Lung (tissue), 12 donors: ENCODE data around the gene PKP1. TPM values are rescaled to one million over a fixed set of nuclear protein-coding genes. Genes with fewer than 3 reads are reported as not detected.

Experiments used
- ATAC-seq: fragments of 200-7000 bp; cut with Tn5 transposase; one replicate; pipeline ENCODE4 v1.9.1; 2020; ENCODE audit warnings: moderate number of reproducible peaks; ENCODE audit not compliant: insufficient read depth, low FRiP score
- DNase-seq, 3 donors: peaks; one replicate each; pipeline ENCODE4 v3.0.0-alpha.2; 2013 to 2017
- H3K27ac ChIP-seq, 2 donors: one replicate each; pipeline ENCODE4 v1.5.1; 2013; ENCODE audit warnings: mild to moderate bottlenecking in 2 of 2, moderate library complexity in 2 of 2, control low read depth in 1 of 2, inconsistent platforms in 1 of 2, low read depth in 1 of 2, low read length in 1 of 2
- H3K27me3 ChIP-seq, 3 donors: one replicate each; pipeline ENCODE4 v1.5.1; 2013; ENCODE audit warnings: low read length in 2 of 3; ENCODE audit not compliant: control insufficient read depth in 3 of 3, insufficient read depth in 3 of 3
- H3K36me3 ChIP-seq, 4 donors: one replicate each; pipeline ENCODE4 v1.5.1; 2013; ENCODE audit warnings: low read length in 4 of 4, mild to moderate bottlenecking in 1 of 4, moderate library complexity in 1 of 4; ENCODE audit not compliant: control insufficient read depth in 4 of 4, insufficient read depth in 4 of 4
- H3K4me1 ChIP-seq, 5 donors: one replicate each; pipeline ENCODE4 v1.5.1; 2013; ENCODE audit warnings: low read length in 5 of 5, mild to moderate bottlenecking in 2 of 5, moderate library complexity in 1 of 5; ENCODE audit not compliant: control insufficient read depth in 5 of 5, insufficient read depth in 5 of 5
- H3K4me3 ChIP-seq: one replicate; pipeline ENCODE4 v1.5.1; 2013; ENCODE audit warnings: mild to moderate bottlenecking, control low read depth, moderate library complexity
- H3K9ac ChIP-seq, 2 donors: one replicate each; pipeline ENCODE4 v1.5.1; 2013; ENCODE audit warnings: low read length in 2 of 2, control low read depth in 1 of 2; ENCODE audit not compliant: insufficient read depth in 1 of 2
- H3K9me3 ChIP-seq, 4 donors: one replicate each; pipeline ENCODE4 v1.5.1; 2013; ENCODE audit warnings: low read length in 3 of 4, mild to moderate bottlenecking in 1 of 4, moderate library complexity in 1 of 4; ENCODE audit not compliant: control insufficient read depth in 4 of 4, insufficient read depth in 3 of 4
- WGBS, 2 donors: extraction: QIAGEN DNeasy Blood & Tissue Kit; methylation state at CpG; one replicate each; pipeline ENCODE4 v1.1.7; 2013; 5-methylcytosine and 5-hydroxymethylcytosine counted together
- polyA plus RNA-seq, 2 donors: library from polyadenylated mRNA; stranded (reverse); fragments of 200-250 nt; gene quantifications; one replicate each; pipeline ENCODE4 v1.2.1, GENCODE V29; 2013
- total RNA-seq, 2 donors: library from RNA; depleted of rRNA in 1 of 2; stranded (reverse); fragments of >200 nt in 1 of 2; gene quantifications; one replicate each; pipeline ENCODE4 v1.2.1, GENCODE V29; 2014 to 2021
- TF ChIP-seq, protein P1 (sequence below): IDR thresholded peaks from 2 replicates; pipeline ENCODE4 v1.5.1; 2012; ENCODE audit warnings: mild to moderate bottlenecking; ENCODE audit errors: control extremely low read depth, extremely low read depth
- donor health status: control.
- donor health status: control.
- donor health status: Bipolar disorder and iron deficiency.
- donor health status: healthy.
- donor health status: DM: yes; HTN: yes; CAD: no.

Gene PKP1
- total and polyA plus RNA-seq, 4 donors: 0.88 to 14.2 (median 3.1) TPM

DNA sequence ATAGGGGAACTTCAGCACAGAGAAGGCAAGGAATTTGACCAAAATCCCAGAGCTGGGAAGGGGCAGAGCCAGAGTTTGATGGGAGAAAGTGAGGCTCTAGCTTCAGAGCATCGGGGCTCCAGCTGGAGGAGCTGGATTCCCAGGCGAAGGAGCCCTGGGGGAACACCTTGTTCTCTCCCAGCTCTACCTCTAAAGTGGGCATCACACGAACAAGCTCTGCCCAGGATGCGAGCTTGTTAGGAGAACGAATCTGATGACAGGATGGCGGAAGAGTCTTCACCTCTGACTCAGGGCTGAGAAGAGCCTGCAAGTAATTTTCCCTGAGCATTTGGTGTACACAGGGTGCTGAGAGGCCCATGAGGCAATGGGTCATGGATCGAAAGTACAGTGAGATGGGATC, 72.2 kb downstream of the PKP1 start:
- 90 to 93% methylated on average over 7 of the region's 7 CpGs for WGBS, 2 donors
- Histone ChIP-seq H3K4me1 (peaks cover 0 to 8% (median 0%) of the 10 kb centered on the region in 5 donors), H3K36me3 (no peaks in the 10 kb centered on the region), H3K27ac (no peak overlapping the region), H3K9ac (no peak overlapping the region), H3K4me3 (no peak overlapping the region), H3K9me3 (no peaks in the 10 kb centered on the region), H3K27me3 (peaks cover 0 to 5% (median 0%) of the 10 kb centered on the region in 3 donors)
- TF ChIP-seq, protein P1, sequence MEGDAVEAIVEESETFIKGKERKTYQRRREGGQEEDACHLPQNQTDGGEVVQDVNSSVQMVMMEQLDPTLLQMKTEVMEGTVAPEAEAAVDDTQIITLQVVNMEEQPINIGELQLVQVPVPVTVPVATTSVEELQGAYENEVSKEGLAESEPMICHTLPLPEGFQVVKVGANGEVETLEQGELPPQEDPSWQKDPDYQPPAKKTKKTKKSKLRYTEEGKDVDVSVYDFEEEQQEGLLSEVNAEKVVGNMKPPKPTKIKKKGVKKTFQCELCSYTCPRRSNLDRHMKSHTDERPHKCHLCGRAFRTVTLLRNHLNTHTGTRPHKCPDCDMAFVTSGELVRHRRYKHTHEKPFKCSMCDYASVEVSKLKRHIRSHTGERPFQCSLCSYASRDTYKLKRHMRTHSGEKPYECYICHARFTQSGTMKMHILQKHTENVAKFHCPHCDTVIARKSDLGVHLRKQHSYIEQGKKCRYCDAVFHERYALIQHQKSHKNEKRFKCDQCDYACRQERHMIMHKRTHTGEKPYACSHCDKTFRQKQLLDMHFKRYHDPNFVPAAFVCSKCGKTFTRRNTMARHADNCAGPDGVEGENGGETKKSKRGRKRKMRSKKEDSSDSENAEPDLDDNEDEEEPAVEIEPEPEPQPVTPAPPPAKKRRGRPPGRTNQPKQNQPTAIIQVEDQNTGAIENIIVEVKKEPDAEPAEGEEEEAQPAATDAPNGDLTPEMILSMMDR: no peak
- ATAC-seq (no peak), DNase-seq (no peak)

DNA sequence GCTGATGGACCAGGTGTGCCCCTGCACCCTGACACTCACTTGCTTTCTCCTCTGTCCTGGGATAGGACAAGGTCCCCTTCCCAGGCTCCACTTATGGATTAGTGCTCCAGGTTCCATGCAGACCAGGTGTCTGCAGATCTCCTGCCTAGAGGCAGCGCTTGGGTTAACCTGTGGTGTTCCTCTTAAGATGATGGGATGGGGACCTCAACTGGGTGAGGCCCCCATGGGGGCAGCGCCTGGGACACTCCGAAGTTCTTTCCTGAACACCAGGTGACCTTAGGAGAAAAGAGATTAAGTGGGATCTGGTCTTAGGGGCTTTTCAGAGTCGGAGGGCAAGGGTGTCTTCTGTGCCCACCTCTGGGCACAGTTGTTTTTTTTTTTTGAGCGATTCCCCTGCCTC, 72.9 kb downstream of the PKP1 start:
- TF ChIP-seq, protein P1: no peak
- DNase-seq: no peak

DNA sequence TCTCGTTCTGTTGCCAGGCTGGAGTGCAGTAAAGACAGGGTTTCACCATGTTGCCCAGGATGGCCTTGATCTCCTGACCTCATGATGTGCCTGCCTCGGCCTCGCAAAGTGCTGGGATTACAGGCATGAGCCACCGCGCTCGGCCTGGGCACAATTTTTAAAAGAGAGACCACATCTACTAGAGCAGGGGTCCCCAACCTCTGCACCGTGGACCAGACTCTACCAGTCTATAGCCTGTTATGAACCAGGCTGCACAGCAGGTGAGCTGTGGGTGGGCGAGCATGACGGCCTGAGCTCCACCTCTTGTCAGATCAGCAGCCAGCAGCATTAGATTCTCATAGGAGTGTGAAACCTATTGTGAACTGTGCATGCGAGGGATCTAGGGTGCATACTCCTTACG, 73.4 kb downstream of the PKP1 start:
- no peaks in the 10 kb centered on the region for H3K9me3 ChIP-seq
- TF ChIP-seq, protein P1: no peak
- no peak overlapping the region for H3K4me3 ChIP-seq
- peaks cover 0 to 8% (median 0%) of the 10 kb centered on the region in 5 donors for H3K4me1 ChIP-seq
- ATAC-seq (no peak), DNase-seq (no peak)
- no peak overlapping the region for H3K27ac ChIP-seq
- H3K27me3 ChIP-seq: peaks cover 0 to 2% (median 0%) of the 10 kb centered on the region in 3 donors
- 88 to 96% methylated on average over 11 of the region's 11 CpGs for WGBS, 2 donors
- no peaks in the 10 kb centered on the region for H3K36me3 ChIP-seq
- H3K9ac ChIP-seq: no peak overlapping the region

More for the DNA sequence above, 72.9 kb downstream of the PKP1 start:
- no peak overlapping the region for H3K9ac ChIP-seq
- H3K9me3 ChIP-seq: no peaks in the 10 kb centered on the region
- H3K4me1 ChIP-seq: peaks cover 0 to 8% (median 0%) of the 10 kb centered on the region in 5 donors
- no peak overlapping the region for H3K4me3 ChIP-seq
- H3K27me3 ChIP-seq: peaks cover 0 to 5% (median 0%) of the 10 kb centered on the region in 3 donors
- H3K36me3 ChIP-seq: no peaks in the 10 kb centered on the region
- H3K27ac ChIP-seq: no peak overlapping the region
- ATAC-seq: no peak
- 93 to 94% methylated on average over 5 of the region's 5 CpGs for WGBS, 2 donors

GRCh38 chr1:201357211-201357610, 73.9 kb downstream of the PKP1 start:
- H3K27ac ChIP-seq: peak overlapping the region in 1 of 2 donors; percentile 30
- TF ChIP-seq, protein P1: no peak
- no peak for DNase-seq
- H3K9ac ChIP-seq: no peak overlapping the region
- H3K4me3 ChIP-seq: no peak overlapping the region
- 95% methylated on average over 8 of the region's 8 CpGs for WGBS, 2 donors
- H3K4me1 ChIP-seq: peaks cover 0 to 8% (median 0%) of the 10 kb centered on the region in 5 donors
- ATAC-seq: no peak
- H3K36me3 ChIP-seq: no peaks in the 10 kb centered on the region
- no peaks in the 10 kb centered on the region for H3K9me3 ChIP-seq
- H3K27me3 ChIP-seq: no peaks in the 10 kb centered on the region
